Panc1 (cell line): ENCODE data around the gene TXNRD1. TPM values are rescaled to one million over a fixed set of nuclear protein-coding genes. Genes with fewer than 3 reads are reported as not detected.

Source experiments
- ATAC-seq: fragments of 200-7000 bp; cut with Tn5 transposase; 2 replicates; pipeline ENCODE4 v1.9.1; 2020; ENCODE audit warnings: mild to moderate bottlenecking, moderate library complexity
- BruUV-seq: library from RNA; stranded (reverse); fragments of 400-500 nt; replicated peaks from 2 replicates; lab custom pipeline; 2021; lab: Mats Ljungman, UMichigan
- CTCF ChIA-PET: fragments of 300-600 bp; sonication (Branson Sonifier 250); formaldehyde crosslinking; loops from one replicate; lab custom pipeline; 2022; ENCODE audit warnings: antibody characterized with exemption; lab: Charles Lee
- POLR2A ChIA-PET: fragments of 300-600 bp; sonication (Branson Sonifier 250); formaldehyde crosslinking; loops from one replicate; lab custom pipeline; 2022; ENCODE audit warnings: antibody characterized with exemption; lab: Charles Lee
- DNase-seq: peaks from one replicate; pipeline ENCODE4 v3.0.0-alpha.2; 2010; ENCODE audit warnings: low read depth, low spot score
- H3K27ac ChIP-seq: 2 replicates; pipeline ENCODE4 v1.5.1; 2011; ENCODE audit warnings: mild to moderate bottlenecking, low read length, inconsistent platforms
- H3K27me3 ChIP-seq: fragments of 200-500 bp; sonication (Bioruptor generic); 2 replicates; pipeline ENCODE4 v1.6.0; 2014; ENCODE audit warnings: low read length, inconsistent platforms; ENCODE audit not compliant: control insufficient read depth, insufficient read depth
- H3K36me3 ChIP-seq: fragments of 200-500 bp; sonication (Bioruptor generic); 2 replicates; pipeline ENCODE4 v1.5.1; 2014; ENCODE audit warnings: inconsistent platforms, mild to moderate bottlenecking, low read length, moderate library complexity; ENCODE audit not compliant: control insufficient read depth, insufficient read depth
- H3K4me1 ChIP-seq: 2 replicates; pipeline ENCODE4 v1.5.1; 2011; ENCODE audit warnings: inconsistent platforms, mild to moderate bottlenecking, low read length, moderate library complexity; ENCODE audit not compliant: control insufficient read depth, insufficient read depth
- H3K4me3 ChIP-seq, 2 experiments: 2 replicates each; pipeline ENCODE4 v1.5.1; 2011 to 2012; ENCODE audit warnings: low read depth in 2 of 2, low read length in 2 of 2, mild to moderate bottlenecking in 2 of 2, inconsistent platforms in 1 of 2, moderate library complexity in 1 of 2
- H3K9me3 ChIP-seq: fragments of 200-500 bp; sonication (Bioruptor generic); 2 replicates; pipeline ENCODE4 v1.5.1; 2014; ENCODE audit warnings: low read depth, mild to moderate bottlenecking, inconsistent platforms, low read length, moderate library complexity; ENCODE audit not compliant: control insufficient read depth, insufficient read depth
- POLR2AphosphoS5 ChIP-seq: IDR thresholded peaks from 2 replicates; pipeline ENCODE4 v1.6.1; 2012; ENCODE audit warnings: mild to moderate bottlenecking, low read depth, low read length, moderate library complexity
- SIN3A ChIP-seq: IDR thresholded peaks from 2 replicates; pipeline ENCODE4 v1.6.1; 2012; ENCODE audit warnings: low read depth, mild to moderate bottlenecking, low read length, moderate library complexity, borderline replicate concordance; ENCODE audit not compliant: insufficient read depth
- TCF7L2 ChIP-seq: IDR thresholded peaks from 2 replicates; pipeline ENCODE4 v1.6.1; 2011; ENCODE audit warnings: mild to moderate bottlenecking, low read depth, low read length, inconsistent platforms
- in situ Hi-C: cut with HindIII; loops from 2 replicates; pipeline ENCODE4 v1.10.0; 2016; ENCODE audit warnings: low sequenced_read_pairs, low pct_unique_long_range_greater_than_20kb
- intact Hi-C: fragments of 100-400 bp; cut with micrococcal nuclease; formaldehyde crosslinking; loops from one replicate; pipeline ENCODE4 v1.10.0; 2022; ENCODE audit not compliant: unreplicated experiment
- total RNA-seq: library from RNA; stranded (reverse); gene quantifications from one replicate; pipeline ENCODE4 v1.2.1, GENCODE V29; 2021; ENCODE audit not compliant: unreplicated experiment
- TF ChIP-seq, protein P1 (sequence below): fragments of 450-650 bp; IDR thresholded peaks from 2 replicates; pipeline ENCODE4 v1.5.1; 2017; ENCODE audit warnings: mild to moderate bottlenecking
- TF ChIP-seq, protein P2 (sequence below), 2 experiments: IDR thresholded peaks; 2 replicates each; pipeline ENCODE4 v1.6.1; 2011 to 2012; ENCODE audit warnings: low read depth in 2 of 2, control low read depth in 1 of 2, low read length in 1 of 2, mild to moderate bottlenecking in 1 of 2, moderate library complexity in 1 of 2; ENCODE audit not compliant: insufficient read depth in 1 of 2

TXNRD1 gene
- total RNA-seq, 1 experiment from 2014 or later, result 348 TPM

DNA sequence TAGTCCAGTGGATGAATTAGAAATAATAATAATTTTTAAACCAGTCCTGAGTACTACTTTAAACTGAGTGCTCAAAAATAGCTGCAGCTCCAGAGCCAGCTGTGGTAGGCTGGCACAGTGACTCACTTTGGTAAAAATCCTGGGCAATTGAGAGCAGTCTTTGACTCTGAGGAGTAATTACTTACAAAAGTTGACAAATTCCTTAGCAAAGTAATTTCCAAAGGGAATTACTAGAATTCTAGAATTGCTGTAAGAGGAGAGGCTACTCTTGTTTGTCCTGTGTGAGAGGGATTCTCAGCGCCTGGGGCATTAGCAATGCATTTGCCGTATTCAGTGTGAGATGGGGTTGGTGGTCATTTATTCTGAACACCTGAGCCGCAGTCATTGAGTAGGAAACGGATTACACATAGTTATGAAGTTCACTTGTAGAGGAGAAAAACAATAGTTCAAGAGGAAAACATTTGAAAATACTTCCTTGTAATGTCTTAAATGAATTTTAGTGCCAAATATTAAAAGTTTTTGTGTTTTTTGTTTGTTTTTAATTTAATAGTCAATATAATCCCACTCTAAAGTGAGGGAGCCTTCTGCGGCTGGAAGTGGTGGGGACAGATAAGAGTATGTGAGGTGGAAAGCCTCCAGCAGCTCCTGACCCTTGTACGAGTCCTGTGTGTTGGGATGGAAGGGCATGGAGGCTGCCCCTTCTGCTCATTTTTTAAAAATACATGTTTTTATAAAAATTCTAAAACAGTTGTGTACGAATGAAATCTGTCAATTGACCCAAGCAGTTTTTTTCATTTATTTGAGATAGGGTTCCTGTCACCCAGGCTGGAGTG is 129.9 kb downstream of the TXNRD1 start:
- no peaks in the 10 kb centered on the region for H3K9me3 ChIP-seq
- H3K36me3 ChIP-seq, result peaks cover 45% of the 10 kb centered on the region
- H3K4me3 ChIP-seq, result no peak overlapping the region
- CTCF ChIA-PET, result no interaction called here
- ATAC-seq (no peak), DNase-seq (no peak)
- no peaks in the 10 kb centered on the region for H3K27me3 ChIP-seq
- in situ Hi-C loops (no loop called here), intact Hi-C loops (no loop called here)
- no peak overlapping the region for H3K27ac ChIP-seq
- TF ChIP-seq, protein P1, sequence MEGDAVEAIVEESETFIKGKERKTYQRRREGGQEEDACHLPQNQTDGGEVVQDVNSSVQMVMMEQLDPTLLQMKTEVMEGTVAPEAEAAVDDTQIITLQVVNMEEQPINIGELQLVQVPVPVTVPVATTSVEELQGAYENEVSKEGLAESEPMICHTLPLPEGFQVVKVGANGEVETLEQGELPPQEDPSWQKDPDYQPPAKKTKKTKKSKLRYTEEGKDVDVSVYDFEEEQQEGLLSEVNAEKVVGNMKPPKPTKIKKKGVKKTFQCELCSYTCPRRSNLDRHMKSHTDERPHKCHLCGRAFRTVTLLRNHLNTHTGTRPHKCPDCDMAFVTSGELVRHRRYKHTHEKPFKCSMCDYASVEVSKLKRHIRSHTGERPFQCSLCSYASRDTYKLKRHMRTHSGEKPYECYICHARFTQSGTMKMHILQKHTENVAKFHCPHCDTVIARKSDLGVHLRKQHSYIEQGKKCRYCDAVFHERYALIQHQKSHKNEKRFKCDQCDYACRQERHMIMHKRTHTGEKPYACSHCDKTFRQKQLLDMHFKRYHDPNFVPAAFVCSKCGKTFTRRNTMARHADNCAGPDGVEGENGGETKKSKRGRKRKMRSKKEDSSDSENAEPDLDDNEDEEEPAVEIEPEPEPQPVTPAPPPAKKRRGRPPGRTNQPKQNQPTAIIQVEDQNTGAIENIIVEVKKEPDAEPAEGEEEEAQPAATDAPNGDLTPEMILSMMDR, result no peak
- TF ChIP-seq TCF7L2 (no peak), POLR2AphosphoS5 (0 out of 2 replicates have a peak, but pooled peaks have one; percentile 18), SIN3A (no peak)
- TF ChIP-seq, protein P2, sequence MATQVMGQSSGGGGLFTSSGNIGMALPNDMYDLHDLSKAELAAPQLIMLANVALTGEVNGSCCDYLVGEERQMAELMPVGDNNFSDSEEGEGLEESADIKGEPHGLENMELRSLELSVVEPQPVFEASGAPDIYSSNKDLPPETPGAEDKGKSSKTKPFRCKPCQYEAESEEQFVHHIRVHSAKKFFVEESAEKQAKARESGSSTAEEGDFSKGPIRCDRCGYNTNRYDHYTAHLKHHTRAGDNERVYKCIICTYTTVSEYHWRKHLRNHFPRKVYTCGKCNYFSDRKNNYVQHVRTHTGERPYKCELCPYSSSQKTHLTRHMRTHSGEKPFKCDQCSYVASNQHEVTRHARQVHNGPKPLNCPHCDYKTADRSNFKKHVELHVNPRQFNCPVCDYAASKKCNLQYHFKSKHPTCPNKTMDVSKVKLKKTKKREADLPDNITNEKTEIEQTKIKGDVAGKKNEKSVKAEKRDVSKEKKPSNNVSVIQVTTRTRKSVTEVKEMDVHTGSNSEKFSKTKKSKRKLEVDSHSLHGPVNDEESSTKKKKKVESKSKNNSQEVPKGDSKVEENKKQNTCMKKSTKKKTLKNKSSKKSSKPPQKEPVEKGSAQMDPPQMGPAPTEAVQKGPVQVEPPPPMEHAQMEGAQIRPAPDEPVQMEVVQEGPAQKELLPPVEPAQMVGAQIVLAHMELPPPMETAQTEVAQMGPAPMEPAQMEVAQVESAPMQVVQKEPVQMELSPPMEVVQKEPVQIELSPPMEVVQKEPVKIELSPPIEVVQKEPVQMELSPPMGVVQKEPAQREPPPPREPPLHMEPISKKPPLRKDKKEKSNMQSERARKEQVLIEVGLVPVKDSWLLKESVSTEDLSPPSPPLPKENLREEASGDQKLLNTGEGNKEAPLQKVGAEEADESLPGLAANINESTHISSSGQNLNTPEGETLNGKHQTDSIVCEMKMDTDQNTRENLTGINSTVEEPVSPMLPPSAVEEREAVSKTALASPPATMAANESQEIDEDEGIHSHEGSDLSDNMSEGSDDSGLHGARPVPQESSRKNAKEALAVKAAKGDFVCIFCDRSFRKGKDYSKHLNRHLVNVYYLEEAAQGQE (IDR thresholded peaks at IDR 0.05; ENCODE audit: insufficient read depth in 1 of 2, low read depth in 2 of 2, low read length in 1 of 2), result no peak
- POLR2A ChIA-PET, result interaction anchor here (0.5 kb wide), 1 partner anchor 31 kb away, joined by 16 read pairs; no protein-coding TSS in a partner anchor
- H3K4me1 ChIP-seq, result peaks cover 29% of the 10 kb centered on the region
- BruUV-seq, result no TSS peak

DNA sequence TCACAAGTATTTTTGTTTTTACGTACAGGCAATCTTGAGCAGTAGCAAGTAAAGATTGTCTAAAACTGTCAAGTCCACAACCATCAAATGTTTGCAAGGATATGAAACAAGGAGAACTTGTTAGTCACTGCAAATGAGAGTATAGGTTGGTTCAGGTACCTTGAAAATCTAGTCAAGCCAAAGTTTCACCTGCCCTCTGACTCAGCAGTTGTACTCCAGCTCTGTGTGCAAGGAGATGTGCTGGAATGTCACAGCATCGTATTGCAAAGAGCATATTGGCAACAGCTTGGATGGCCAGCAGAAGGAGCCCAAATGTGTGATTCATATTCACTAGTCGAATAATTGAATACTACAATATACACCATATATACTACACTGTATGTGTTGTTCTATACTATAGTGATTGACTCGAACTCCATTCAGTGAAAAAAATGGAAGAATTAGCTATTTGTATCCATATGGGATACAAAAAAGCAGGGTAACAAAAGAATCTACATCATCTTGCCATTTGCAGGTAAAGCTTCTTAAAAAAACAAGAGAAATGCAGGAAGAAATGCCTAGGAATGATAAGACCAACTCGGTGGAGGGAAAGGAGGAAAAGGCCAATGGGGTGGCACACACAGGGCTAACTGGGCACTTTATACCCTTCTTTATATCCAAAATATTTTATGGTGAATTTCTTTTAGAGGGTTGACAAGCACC is 131.9 kb downstream of the TXNRD1 start:
- ChIA-PET POLR2A (interaction anchor here (0.6 kb wide), 1 partner anchor 1805 kb away, joined by 3 read pairs; no protein-coding TSS in a partner anchor), CTCF (no interaction called here)
- in situ Hi-C loops (no loop called here), intact Hi-C loops (no loop called here)
- Histone ChIP-seq H3K27ac (no peak overlapping the region), H3K4me3 (no peak overlapping the region), H3K27me3 (no peaks in the 10 kb centered on the region), H3K4me1 (peaks cover 14% of the 10 kb centered on the region; the same call in 1 of the 2 replicates), H3K36me3 (peaks cover 45% of the 10 kb centered on the region), H3K9me3 (no peaks in the 10 kb centered on the region)
- no TSS peak for BruUV-seq
- DNase-seq (no peak), ATAC-seq (no peak)
- TF ChIP-seq, protein P2 (IDR thresholded peaks at IDR 0.05; ENCODE audit: insufficient read depth in 1 of 2, low read depth in 2 of 2, low read length in 1 of 2), result no peak
- TF ChIP-seq SIN3A (no peak), TCF7L2 (no peak), POLR2AphosphoS5 (0 out of 2 replicates have a peak, but pooled peaks have one; percentile 10)
- TF ChIP-seq, protein P1, result no peak
